ENCODE results near the gene FBL.

Gene FBL

GRCh38 chr19:39843919-39844793 is 2.0 kb downstream of the FBL start:
- peak overlapping the region; percentile 90 for H3K4me3 ChIP-seq (ENCODE audit: low read depth, low read length)
- TF ChIP-seq CTCF (IDR thresholded peaks at IDR 0.05; ENCODE audit: insufficient read depth, low read length, missing control alignments): peak; percentile 51
- CTCF ChIA-PET: interaction anchor here (0.5 to 8.7 kb wide), 32 partner anchors 8 to 403 kb away, joined by 3 to 124 read pairs (median 6); partner anchors contain the start of genes DYRK1B and PSMC4
- DNase-seq (ENCODE audit: low read depth, low spot score): no peak
- POLR2A ChIA-PET: no interaction called here

GRCh38 chr19:39842693-39843435 is 3.3 kb downstream of the FBL start:
- POLR2A ChIA-PET: interaction anchor here (1.7 kb wide), 1 partner anchor 9 kb away, joined by 10 read pairs; the partner anchor contains the start of gene DYRK1B
- DNase-seq (ENCODE audit: low read depth, low spot score): no peak
- no peak for TF ChIP-seq CTCF (IDR thresholded peaks at IDR 0.05; ENCODE audit: insufficient read depth, low read length, missing control alignments)
- CTCF ChIA-PET: interaction anchor here (0.7 to 8.7 kb wide), 28 partner anchors 9 to 404 kb away, joined by 3 to 124 read pairs (median 6); partner anchors contain the start of genes DYRK1B, EID2 and PSMC4
- H3K4me3 ChIP-seq (ENCODE audit: low read depth, low read length): no peak overlapping the region

GRCh38 chr19:39841041-39841440 is 5.1 kb downstream of the FBL start:
- TF ChIP-seq CTCF (IDR thresholded peaks at IDR 0.05; ENCODE audit: insufficient read depth, low read length, missing control alignments): no peak
- CTCF ChIA-PET: interaction anchor here (3.0 to 8.7 kb wide), 4 partner anchors 12 to 74 kb away, joined by 9 to 124 read pairs (median 38); no protein-coding TSS in a partner anchor
- POLR2A ChIA-PET: interaction anchor here (1.0 kb wide), 1 partner anchor 727 kb away, joined by 3 read pairs; no protein-coding TSS in a partner anchor
- no peak overlapping the region for H3K4me3 ChIP-seq (ENCODE audit: low read depth, low read length)
- no peak for DNase-seq (ENCODE audit: low read depth, low spot score)

- ChIA-PET POLR2A (no interaction called here), CTCF (interaction anchor here (6.5 to 8.7 kb wide), 2 partner anchors 11 to 47 kb away, joined by 40 to 124 read pairs; no protein-coding TSS in a partner anchor)
- DNase-seq (ENCODE audit: low read depth, low spot score): no peak
- no peak for TF ChIP-seq CTCF (IDR thresholded peaks at IDR 0.05; ENCODE audit: insufficient read depth, low read length, missing control alignments)
- H3K4me3 ChIP-seq (ENCODE audit: low read depth, low read length): no peak overlapping the region
Observed at GRCh38 chr19:39840492-39840891, 5.7 kb downstream of the FBL start.

- no peak for DNase-seq (ENCODE audit: low read depth, low spot score)
- CTCF ChIA-PET: interaction anchor here (6.5 to 8.7 kb wide), 2 partner anchors 11 to 46 kb away, joined by 40 to 124 read pairs; no protein-coding TSS in a partner anchor
- no peak overlapping the region for H3K4me3 ChIP-seq (ENCODE audit: low read depth, low read length)
- no peak for TF ChIP-seq CTCF (IDR thresholded peaks at IDR 0.05; ENCODE audit: insufficient read depth, low read length, missing control alignments)
- POLR2A ChIA-PET: no interaction called here
Observed at GRCh38 chr19:39839678-39840327, 6.4 kb downstream of the FBL start.
